ENCODE results near the gene C11orf68. TPM values are rescaled to one million over a fixed set of nuclear protein-coding genes. Genes with fewer than 3 reads are reported as not detected.

The C11orf68 gene
- total and polyA plus RNA-seq, 9 of the 15 experiments (the other 6 are each of a cell fraction or from before 2014, with no cell fraction given): 3.6 to 35.9 (median 12.8) TPM

DNA sequence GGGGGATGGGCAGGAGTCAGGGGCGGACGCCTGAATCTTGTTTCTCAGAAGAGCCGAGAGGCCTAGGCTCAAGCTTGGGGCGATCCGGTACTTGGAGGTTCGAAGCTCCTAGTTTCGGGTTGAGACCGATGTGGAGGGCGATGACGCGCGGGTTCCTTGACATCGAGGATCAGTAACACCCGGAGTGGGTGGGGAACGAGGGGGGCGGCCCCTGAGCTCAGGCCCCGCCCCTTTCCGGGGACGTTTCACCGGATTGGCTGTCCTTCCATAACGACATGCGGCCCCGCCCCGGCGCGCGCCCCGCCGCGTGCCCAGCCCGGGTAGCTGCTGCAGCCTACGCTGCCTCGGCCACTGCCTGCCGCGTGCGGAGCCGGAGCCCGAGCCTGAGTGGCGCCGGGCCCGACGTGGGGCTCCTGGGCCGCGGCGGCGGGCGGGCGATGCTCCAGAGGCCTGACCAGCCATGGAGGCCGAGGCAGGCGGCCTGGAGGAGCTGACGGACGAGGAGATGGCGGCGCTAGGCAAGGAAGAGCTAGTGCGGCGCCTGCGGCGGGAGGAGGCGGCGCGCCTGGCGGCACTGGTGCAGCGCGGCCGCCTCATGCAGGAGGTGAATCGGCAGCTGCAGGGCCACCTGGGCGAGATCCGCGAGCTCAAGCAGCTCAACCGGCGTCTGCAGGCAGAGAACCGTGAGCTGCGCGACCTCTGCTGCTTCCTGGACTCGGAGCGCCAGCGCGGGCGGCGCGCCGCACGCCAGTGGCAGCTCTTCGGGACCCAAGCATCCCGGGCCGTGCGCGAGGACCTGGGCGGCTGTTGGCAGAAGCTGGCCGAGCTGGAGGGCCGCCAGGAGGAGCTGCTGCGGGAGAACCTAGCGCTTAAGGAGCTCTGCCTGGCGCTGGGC lies 28.3 kb downstream of the C11orf68 start, which contains the start of gene CCDC85B (continued):
- TF ChIP-seq, protein P1, sequence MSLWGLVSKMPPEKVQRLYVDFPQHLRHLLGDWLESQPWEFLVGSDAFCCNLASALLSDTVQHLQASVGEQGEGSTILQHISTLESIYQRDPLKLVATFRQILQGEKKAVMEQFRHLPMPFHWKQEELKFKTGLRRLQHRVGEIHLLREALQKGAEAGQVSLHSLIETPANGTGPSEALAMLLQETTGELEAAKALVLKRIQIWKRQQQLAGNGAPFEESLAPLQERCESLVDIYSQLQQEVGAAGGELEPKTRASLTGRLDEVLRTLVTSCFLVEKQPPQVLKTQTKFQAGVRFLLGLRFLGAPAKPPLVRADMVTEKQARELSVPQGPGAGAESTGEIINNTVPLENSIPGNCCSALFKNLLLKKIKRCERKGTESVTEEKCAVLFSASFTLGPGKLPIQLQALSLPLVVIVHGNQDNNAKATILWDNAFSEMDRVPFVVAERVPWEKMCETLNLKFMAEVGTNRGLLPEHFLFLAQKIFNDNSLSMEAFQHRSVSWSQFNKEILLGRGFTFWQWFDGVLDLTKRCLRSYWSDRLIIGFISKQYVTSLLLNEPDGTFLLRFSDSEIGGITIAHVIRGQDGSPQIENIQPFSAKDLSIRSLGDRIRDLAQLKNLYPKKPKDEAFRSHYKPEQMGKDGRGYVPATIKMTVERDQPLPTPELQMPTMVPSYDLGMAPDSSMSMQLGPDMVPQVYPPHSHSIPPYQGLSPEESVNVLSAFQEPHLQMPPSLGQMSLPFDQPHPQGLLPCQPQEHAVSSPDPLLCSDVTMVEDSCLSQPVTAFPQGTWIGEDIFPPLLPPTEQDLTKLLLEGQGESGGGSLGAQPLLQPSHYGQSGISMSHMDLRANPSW (CRISPR knock-in tag; IDR thresholded peaks at IDR 0.05): no peak
- no peak for TF ChIP-seq LARP7 (IDR thresholded peaks at IDR 0.05)
- TF ChIP-seq, protein P2, sequence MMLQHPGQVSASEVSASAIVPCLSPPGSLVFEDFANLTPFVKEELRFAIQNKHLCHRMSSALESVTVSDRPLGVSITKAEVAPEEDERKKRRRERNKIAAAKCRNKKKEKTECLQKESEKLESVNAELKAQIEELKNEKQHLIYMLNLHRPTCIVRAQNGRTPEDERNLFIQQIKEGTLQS (IDR thresholded peaks at IDR 0.05): no peak
- TF ChIP-seq, protein P2 (CRISPR knock-in tag; conservative IDR thresholded peaks at IDR 0.05): no peak
- TF ChIP-seq, protein P3, sequence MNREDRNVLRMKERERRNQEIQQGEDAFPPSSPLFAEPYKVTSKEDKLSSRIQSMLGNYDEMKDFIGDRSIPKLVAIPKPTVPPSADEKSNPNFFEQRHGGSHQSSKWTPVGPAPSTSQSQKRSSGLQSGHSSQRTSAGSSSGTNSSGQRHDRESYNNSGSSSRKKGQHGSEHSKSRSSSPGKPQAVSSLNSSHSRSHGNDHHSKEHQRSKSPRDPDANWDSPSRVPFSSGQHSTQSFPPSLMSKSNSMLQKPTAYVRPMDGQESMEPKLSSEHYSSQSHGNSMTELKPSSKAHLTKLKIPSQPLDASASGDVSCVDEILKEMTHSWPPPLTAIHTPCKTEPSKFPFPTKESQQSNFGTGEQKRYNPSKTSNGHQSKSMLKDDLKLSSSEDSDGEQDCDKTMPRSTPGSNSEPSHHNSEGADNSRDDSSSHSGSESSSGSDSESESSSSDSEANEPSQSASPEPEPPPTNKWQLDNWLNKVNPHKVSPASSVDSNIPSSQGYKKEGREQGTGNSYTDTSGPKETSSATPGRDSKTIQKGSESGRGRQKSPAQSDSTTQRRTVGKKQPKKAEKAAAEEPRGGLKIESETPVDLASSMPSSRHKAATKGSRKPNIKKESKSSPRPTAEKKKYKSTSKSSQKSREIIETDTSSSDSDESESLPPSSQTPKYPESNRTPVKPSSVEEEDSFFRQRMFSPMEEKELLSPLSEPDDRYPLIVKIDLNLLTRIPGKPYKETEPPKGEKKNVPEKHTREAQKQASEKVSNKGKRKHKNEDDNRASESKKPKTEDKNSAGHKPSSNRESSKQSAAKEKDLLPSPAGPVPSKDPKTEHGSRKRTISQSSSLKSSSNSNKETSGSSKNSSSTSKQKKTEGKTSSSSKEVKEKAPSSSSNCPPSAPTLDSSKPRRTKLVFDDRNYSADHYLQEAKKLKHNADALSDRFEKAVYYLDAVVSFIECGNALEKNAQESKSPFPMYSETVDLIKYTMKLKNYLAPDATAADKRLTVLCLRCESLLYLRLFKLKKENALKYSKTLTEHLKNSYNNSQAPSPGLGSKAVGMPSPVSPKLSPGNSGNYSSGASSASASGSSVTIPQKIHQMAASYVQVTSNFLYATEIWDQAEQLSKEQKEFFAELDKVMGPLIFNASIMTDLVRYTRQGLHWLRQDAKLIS (CRISPR knock-in tag; IDR thresholded peaks at IDR 0.05): no peak
- 0 out of 2 replicates have a peak, but pooled peaks have one; percentile 29 for TF ChIP-seq ZNF444 (CRISPR knock-in tag; IDR thresholded peaks at IDR 0.05)
- TF ChIP-seq ZZZ3 (IDR thresholded peaks at IDR 0.05): no peak
- TF ChIP-seq ZNF785 (CRISPR knock-in tag; IDR thresholded peaks at IDR 0.05): no peak
- TF ChIP-seq, protein P4, sequence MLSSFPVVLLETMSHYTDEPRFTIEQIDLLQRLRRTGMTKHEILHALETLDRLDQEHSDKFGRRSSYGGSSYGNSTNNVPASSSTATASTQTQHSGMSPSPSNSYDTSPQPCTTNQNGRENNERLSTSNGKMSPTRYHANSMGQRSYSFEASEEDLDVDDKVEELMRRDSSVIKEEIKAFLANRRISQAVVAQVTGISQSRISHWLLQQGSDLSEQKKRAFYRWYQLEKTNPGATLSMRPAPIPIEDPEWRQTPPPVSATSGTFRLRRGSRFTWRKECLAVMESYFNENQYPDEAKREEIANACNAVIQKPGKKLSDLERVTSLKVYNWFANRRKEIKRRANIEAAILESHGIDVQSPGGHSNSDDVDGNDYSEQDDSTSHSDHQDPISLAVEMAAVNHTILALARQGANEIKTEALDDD (IDR thresholded peaks at IDR 0.05): no peak
- peak; percentile 27; the same call in 1 of the 2 replicates for TF ChIP-seq ESRRA (IDR thresholded peaks at IDR 0.05; ENCODE audit: borderline replicate concordance, low read depth)
- no peak for TF ChIP-seq KAT7 (CRISPR knock-in tag; IDR thresholded peaks at IDR 0.05; ENCODE audit: borderline replicate concordance)
- no peak for TF ChIP-seq KHSRP (IDR thresholded peaks at IDR 0.05)
- peak; percentile 54 for TF ChIP-seq SUPT5H (IDR thresholded peaks at IDR 0.05)
- TF ChIP-seq MCM3 (IDR thresholded peaks at IDR 0.05): no peak
- no peak for TF ChIP-seq CC2D1A (IDR thresholded peaks at IDR 0.05)
- no peak for TF ChIP-seq ARHGAP35 (IDR thresholded peaks at IDR 0.05; ENCODE audit: partially characterized antibody)
- TF ChIP-seq, protein P5, sequence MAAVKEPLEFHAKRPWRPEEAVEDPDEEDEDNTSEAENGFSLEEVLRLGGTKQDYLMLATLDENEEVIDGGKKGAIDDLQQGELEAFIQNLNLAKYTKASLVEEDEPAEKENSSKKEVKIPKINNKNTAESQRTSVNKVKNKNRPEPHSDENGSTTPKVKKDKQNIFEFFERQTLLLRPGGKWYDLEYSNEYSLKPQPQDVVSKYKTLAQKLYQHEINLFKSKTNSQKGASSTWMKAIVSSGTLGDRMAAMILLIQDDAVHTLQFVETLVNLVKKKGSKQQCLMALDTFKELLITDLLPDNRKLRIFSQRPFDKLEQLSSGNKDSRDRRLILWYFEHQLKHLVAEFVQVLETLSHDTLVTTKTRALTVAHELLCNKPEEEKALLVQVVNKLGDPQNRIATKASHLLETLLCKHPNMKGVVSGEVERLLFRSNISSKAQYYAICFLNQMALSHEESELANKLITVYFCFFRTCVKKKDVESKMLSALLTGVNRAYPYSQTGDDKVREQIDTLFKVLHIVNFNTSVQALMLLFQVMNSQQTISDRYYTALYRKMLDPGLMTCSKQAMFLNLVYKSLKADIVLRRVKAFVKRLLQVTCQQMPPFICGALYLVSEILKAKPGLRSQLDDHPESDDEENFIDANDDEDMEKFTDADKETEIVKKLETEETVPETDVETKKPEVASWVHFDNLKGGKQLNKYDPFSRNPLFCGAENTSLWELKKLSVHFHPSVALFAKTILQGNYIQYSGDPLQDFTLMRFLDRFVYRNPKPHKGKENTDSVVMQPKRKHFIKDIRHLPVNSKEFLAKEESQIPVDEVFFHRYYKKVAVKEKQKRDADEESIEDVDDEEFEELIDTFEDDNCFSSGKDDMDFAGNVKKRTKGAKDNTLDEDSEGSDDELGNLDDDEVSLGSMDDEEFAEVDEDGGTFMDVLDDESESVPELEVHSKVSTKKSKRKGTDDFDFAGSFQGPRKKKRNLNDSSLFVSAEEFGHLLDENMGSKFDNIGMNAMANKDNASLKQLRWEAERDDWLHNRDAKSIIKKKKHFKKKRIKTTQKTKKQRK (IDR thresholded peaks at IDR 0.05; ENCODE audit: borderline replicate concordance, low read depth, low read length): no peak
